HEK293 (cell line): Measurements from ENCODE around the gene STX11.

Experiments
- CTCF ChIA-PET: fragments of 350-600 bp; formaldehyde crosslinking; extraction: SDS; loops from one replicate; lab custom pipeline; 2021; ENCODE audit warnings: antibody characterized with exemption; lab: Yijun Ruan, JAX
- POLR2A ChIA-PET: fragments of 300-600 bp; formaldehyde crosslinking; extraction: SDS; loops from one replicate; lab custom pipeline; 2020; ENCODE audit warnings: antibody characterized with exemption, inconsistent platforms; lab: Yijun Ruan, JAX
- H3K27ac ChIP-seq: fragments of 200-500 bp; sonication (Bioruptor generic); 2 replicates; pipeline ENCODE4 v1.5.1; 2014; ENCODE audit warnings: low read depth, low read length, control low read depth, inconsistent platforms; ENCODE audit errors: extremely low read depth
- H3K36me3 ChIP-seq, 2 experiments: fragments of 200-500 bp in 1 of 2; sonication (Bioruptor generic) in 1 of 2; 1 replicate in 1 of 2; 2 replicates in 1 of 2; pipeline ENCODE4 v1.5.1; 2014 to 2017; ENCODE audit warnings: inconsistent platforms in 2 of 2, low read length in 2 of 2; ENCODE audit not compliant: control insufficient read depth in 2 of 2, insufficient read depth in 1 of 2
- H3K4me1 ChIP-seq: fragments of 200-500 bp; sonication (Bioruptor generic); 2 replicates; pipeline ENCODE4 v1.5.1; 2014; ENCODE audit warnings: mild to moderate bottlenecking, low read length, inconsistent platforms; ENCODE audit not compliant: control insufficient read depth, insufficient read depth
- H3K4me3 ChIP-seq: 2 replicates; pipeline ENCODE4 v1.5.1; 2011; ENCODE audit warnings: low read depth, mild to moderate bottlenecking, control low read depth, low read length, moderate library complexity
- H3K9me3 ChIP-seq: fragments of 200-500 bp; sonication (Bioruptor generic); 2 replicates; pipeline ENCODE4 v1.5.1; 2014; ENCODE audit warnings: low read depth, low read length, inconsistent platforms; ENCODE audit not compliant: control insufficient read depth, insufficient read depth
- BCL11A ChIP-seq: fragments of 450-650 bp; formaldehyde crosslinking; IDR thresholded peaks from 2 replicates; pipeline ENCODE4 v1.5.1; 2016; ENCODE audit warnings: low read depth, missing biosample characterization, missing genetic modification characterization
- PRDM2 ChIP-seq: fragments of 450-650 bp; formaldehyde crosslinking; IDR thresholded peaks from 2 replicates; pipeline ENCODE4 v1.5.1; 2016; ENCODE audit warnings: missing biosample characterization, missing genetic modification characterization, borderline replicate concordance
- PRDM4 ChIP-seq: fragments of 450-650 bp; formaldehyde crosslinking; IDR thresholded peaks from 2 replicates; pipeline ENCODE4 v1.5.1; 2017; ENCODE audit warnings: missing biosample characterization, missing genetic modification characterization
- SALL2 ChIP-seq: fragments of 450-650 bp; formaldehyde crosslinking; IDR thresholded peaks from 2 replicates; pipeline ENCODE4 v1.5.0; 2017; ENCODE audit warnings: missing biosample characterization, mild to moderate bottlenecking, missing genetic modification characterization, borderline replicate concordance
- WT1 ChIP-seq: fragments of 450-650 bp; formaldehyde crosslinking; IDR thresholded peaks from 2 replicates; pipeline ENCODE4 v1.5.1; 2016; ENCODE audit warnings: missing biosample characterization, missing genetic modification characterization
- ZNF133 ChIP-seq: fragments of 450-650 bp; formaldehyde crosslinking; IDR thresholded peaks from 2 replicates; pipeline ENCODE4 v1.5.1; 2016; ENCODE audit warnings: missing biosample characterization, missing genetic modification characterization
- ZNF138 ChIP-seq: fragments of 450-650 bp; formaldehyde crosslinking; IDR thresholded peaks from 2 replicates; pipeline ENCODE4 v1.5.1; 2016; ENCODE audit warnings: missing biosample characterization, missing genetic modification characterization, borderline replicate concordance
- ZNF274 ChIP-seq, 2 experiments: fragments of 200-500 bp in 1 of 2; fragments of 450-650 bp in 1 of 2; sonication (Bioruptor generic) in 1 of 2; formaldehyde crosslinking in 1 of 2; IDR thresholded peaks; 2 replicates each; pipeline versions ENCODE4 v1.5.1 to v1.6.1; 2014 to 2016; ENCODE audit warnings: borderline replicate concordance in 1 of 2, inconsistent platforms in 1 of 2, low read length in 1 of 2, missing biosample characterization in 1 of 2, missing genetic modification characterization in 1 of 2
- ZNF341 ChIP-seq: fragments of 450-650 bp; formaldehyde crosslinking; IDR thresholded peaks from 2 replicates; pipeline ENCODE4; 2016; ENCODE audit warnings: low read depth, missing biosample characterization, missing genetic modification characterization
- ZNF350 ChIP-seq: fragments of 450-650 bp; formaldehyde crosslinking; IDR thresholded peaks from 2 replicates; pipeline ENCODE4 v1.5.0; 2017; ENCODE audit warnings: missing biosample characterization, mild to moderate bottlenecking, missing genetic modification characterization
- ZNF433 ChIP-seq: fragments of 450-650 bp; formaldehyde crosslinking; IDR thresholded peaks from 2 replicates; pipeline ENCODE4 v1.5.1; 2016; ENCODE audit warnings: missing biosample characterization, missing genetic modification characterization, low read depth
- ZNF530 ChIP-seq: fragments of 450-650 bp; formaldehyde crosslinking; IDR thresholded peaks from 2 replicates; pipeline ENCODE4 v1.5.1; 2016; ENCODE audit warnings: low read depth, missing biosample characterization, missing genetic modification characterization
- ZNF549 ChIP-seq: fragments of 450-650 bp; IDR thresholded peaks from 2 replicates; pipeline ENCODE4 v1.5.1; 2018; ENCODE audit warnings: missing biosample characterization, missing genetic modification characterization, mild to moderate bottlenecking, inconsistent platforms, moderate library complexity
- ZNF558 ChIP-seq: fragments of 450-650 bp; formaldehyde crosslinking; IDR thresholded peaks from 2 replicates; pipeline ENCODE4 v1.5.1; 2016; ENCODE audit warnings: missing biosample characterization, missing genetic modification characterization
- ZNF560 ChIP-seq: fragments of 450-650 bp; formaldehyde crosslinking; IDR thresholded peaks from 2 replicates; pipeline ENCODE4 v1.5.1; 2017; ENCODE audit warnings: missing biosample characterization, missing genetic modification characterization, borderline replicate concordance
- ZNF561 ChIP-seq: fragments of 450-650 bp; IDR thresholded peaks from 2 replicates; pipeline ENCODE4 v1.5.1; 2018; ENCODE audit warnings: missing biosample characterization, missing genetic modification characterization, borderline replicate concordance
- ZNF704 ChIP-seq: fragments of 450-650 bp; formaldehyde crosslinking; IDR thresholded peaks from 2 replicates; pipeline ENCODE4 v1.5.1; 2016; ENCODE audit warnings: missing biosample characterization, missing genetic modification characterization
- ZNF747 ChIP-seq: fragments of 450-650 bp; formaldehyde crosslinking; IDR thresholded peaks from 2 replicates; pipeline ENCODE4 v1.5.1; 2016; ENCODE audit warnings: missing biosample characterization, missing genetic modification characterization
- ZNF843 ChIP-seq: fragments of 450-650 bp; formaldehyde crosslinking; IDR thresholded peaks from 2 replicates; pipeline ENCODE4 v1.5.1; 2016; ENCODE audit warnings: missing biosample characterization, missing genetic modification characterization
- TF ChIP-seq, protein P1 (sequence below): fragments of 450-650 bp; formaldehyde crosslinking; IDR thresholded peaks from 2 replicates; pipeline ENCODE4 v1.5.1; 2017; ENCODE audit warnings: missing biosample characterization, missing genetic modification characterization

The STX11 gene

GRCh38 chr6:144165784-144166183 lies 15.5 kb downstream of the STX11 start:
- CTCF ChIA-PET: no interaction called here
- no peak for TF ChIP-seq ZNF561 (tag by site-specific recombination)
- no peak for TF ChIP-seq WT1 (tag by site-specific recombination)
- no peak for TF ChIP-seq BCL11A (tag by site-specific recombination)
- no peak for TF ChIP-seq ZNF558 (tag by site-specific recombination)
- TF ChIP-seq ZNF274 (IDR thresholded peaks at IDR 0.05; ENCODE audit: low read length): no peak
- TF ChIP-seq ZNF274 (tag by site-specific recombination; IDR thresholded peaks at IDR 0.05; ENCODE audit: borderline replicate concordance): no peak
- TF ChIP-seq ZNF133: no peak
- no peaks in the 10 kb centered on the region for H3K4me1 ChIP-seq
- no peaks in the 10 kb centered on the region for H3K9me3 ChIP-seq
- POLR2A ChIA-PET: interaction anchor here (0.6 kb wide), 1 partner anchor 102 kb away, joined by 3 read pairs; no protein-coding TSS in a partner anchor
- no peaks in the 10 kb centered on the region for H3K36me3 ChIP-seq
- no peak overlapping the region for H3K4me3 ChIP-seq
- no peak overlapping the region for H3K27ac ChIP-seq

- H3K27ac ChIP-seq: no peak overlapping the region
- ChIA-PET POLR2A (no interaction called here), CTCF (no interaction called here)
- H3K4me1 ChIP-seq: no peaks in the 10 kb centered on the region
- no peaks in the 10 kb centered on the region for H3K36me3 ChIP-seq
- H3K9me3 ChIP-seq: no peaks in the 10 kb centered on the region
- TF ChIP-seq ZNF274 (IDR thresholded peaks at IDR 0.05; ENCODE audit: low read length) (no peak), ZNF274 (tag by site-specific recombination; IDR thresholded peaks at IDR 0.05; ENCODE audit: borderline replicate concordance) (no peak)
- H3K4me3 ChIP-seq: no peak overlapping the region
Measured at GRCh38 chr6:144170044-144170443, 19.7 kb downstream of the STX11 start.

- CTCF ChIA-PET: no interaction called here
- H3K9me3 ChIP-seq: no peaks in the 10 kb centered on the region
- TF ChIP-seq PRDM2 (tag by site-specific recombination) (no peak), ZNF138 (no peak), ZNF560 (tag by site-specific recombination) (no peak), SALL2 (no peak), ZNF704 (no peak), ZNF433 (no peak), ZNF843 (tag by site-specific recombination) (no peak), ZNF530 (tag by site-specific recombination) (no peak), ZNF341 (tag by site-specific recombination) (no peak), ZNF747 (tag by site-specific recombination) (no peak), ZNF549 (tag by site-specific recombination) (no peak), ZNF350 (no peak), PRDM4 (tag by site-specific recombination) (no peak)
- TF ChIP-seq, protein P1, sequence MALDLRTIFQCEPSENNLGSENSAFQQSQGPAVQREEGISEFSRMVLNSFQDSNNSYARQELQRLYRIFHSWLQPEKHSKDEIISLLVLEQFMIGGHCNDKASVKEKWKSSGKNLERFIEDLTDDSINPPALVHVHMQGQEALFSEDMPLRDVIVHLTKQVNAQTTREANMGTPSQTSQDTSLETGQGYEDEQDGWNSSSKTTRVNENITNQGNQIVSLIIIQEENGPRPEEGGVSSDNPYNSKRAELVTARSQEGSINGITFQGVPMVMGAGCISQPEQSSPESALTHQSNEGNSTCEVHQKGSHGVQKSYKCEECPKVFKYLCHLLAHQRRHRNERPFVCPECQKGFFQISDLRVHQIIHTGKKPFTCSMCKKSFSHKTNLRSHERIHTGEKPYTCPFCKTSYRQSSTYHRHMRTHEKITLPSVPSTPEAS (tag by site-specific recombination): no peak
Measured at GRCh38 chr6:144171406-144171805, 21.1 kb downstream of the STX11 start.

More at GRCh38 chr6:144171406-144171805, 21.1 kb downstream of the STX11 start:
- H3K4me1 ChIP-seq: no peaks in the 10 kb centered on the region
- no peaks in the 10 kb centered on the region for H3K36me3 ChIP-seq
- H3K4me3 ChIP-seq: no peak overlapping the region
- H3K27ac ChIP-seq: no peak overlapping the region
- POLR2A ChIA-PET: no interaction called here
